DLD1 (cell line): ENCODE data around the gene CFTR.

Source experiments
- in situ Hi-C: cut with HindIII; loops from 2 replicates; pipeline ENCODE4 v1.10.0; 2017; ENCODE audit warnings: low sequenced_read_pairs

Gene CFTR

DNA sequence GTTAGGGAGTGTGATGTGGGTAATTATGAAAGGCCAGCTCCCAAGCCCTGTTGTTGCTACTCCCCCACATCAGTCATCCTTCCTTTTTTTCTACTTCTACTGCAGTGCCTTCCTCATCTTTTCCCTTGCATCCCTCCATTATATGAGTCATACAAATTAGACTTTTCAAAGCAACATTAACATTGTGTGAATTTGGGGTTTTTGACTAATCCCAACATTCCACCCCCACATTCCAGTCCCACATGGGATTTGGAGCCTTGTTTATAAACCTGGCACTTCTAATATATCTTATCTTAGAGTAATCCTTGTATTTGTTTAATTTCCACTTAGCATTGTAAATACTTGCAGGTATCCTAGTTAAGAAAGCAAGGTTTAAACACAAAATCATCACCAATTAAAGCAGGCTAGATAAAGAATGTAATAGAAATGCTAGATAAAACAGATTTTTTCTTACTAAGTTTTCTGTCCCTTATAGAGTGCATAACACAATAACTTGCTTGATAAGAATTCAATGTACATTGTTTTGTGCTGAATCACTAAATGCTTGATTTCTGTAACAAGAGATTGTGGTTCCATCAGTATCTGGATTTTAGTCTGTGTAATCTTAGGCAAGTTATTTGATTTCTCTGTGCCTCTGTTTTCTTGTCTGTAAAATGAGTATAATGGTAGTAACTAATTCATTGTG, 165.8 kb downstream of the CFTR start:
- in situ Hi-C loops = no loop called here

DNA sequence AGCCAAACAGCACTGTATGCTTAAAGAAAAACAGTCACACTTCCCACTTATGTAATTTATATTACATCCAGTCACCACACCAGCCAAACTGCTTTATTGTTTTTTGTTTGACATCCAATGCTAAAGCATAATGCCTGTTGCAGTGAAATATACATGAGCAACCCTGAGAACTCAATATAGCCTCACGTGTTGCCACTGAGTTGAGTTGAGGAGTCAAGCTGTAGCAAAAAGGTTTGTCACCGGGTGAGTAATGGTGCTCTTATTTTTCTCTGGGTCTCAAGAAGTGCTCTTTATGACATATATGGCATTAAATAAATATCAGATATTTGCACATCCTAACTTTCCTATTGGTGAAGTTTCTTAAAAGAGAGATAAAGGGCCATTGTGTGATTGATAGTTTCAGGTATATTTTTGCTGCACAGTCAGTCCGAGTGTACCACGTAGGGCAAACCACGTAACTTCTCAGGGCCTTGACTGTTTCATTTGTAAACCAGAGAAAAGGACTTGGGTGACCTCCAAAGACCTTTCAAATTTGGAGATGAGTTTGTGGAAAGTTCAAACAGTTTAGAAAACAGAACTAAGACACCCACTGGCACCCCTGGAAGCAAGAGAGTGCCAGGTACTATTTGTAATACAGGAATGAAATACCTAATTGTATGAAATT, 168.5 kb downstream of the CFTR start:
- in situ Hi-C loops = no loop called here

DNA sequence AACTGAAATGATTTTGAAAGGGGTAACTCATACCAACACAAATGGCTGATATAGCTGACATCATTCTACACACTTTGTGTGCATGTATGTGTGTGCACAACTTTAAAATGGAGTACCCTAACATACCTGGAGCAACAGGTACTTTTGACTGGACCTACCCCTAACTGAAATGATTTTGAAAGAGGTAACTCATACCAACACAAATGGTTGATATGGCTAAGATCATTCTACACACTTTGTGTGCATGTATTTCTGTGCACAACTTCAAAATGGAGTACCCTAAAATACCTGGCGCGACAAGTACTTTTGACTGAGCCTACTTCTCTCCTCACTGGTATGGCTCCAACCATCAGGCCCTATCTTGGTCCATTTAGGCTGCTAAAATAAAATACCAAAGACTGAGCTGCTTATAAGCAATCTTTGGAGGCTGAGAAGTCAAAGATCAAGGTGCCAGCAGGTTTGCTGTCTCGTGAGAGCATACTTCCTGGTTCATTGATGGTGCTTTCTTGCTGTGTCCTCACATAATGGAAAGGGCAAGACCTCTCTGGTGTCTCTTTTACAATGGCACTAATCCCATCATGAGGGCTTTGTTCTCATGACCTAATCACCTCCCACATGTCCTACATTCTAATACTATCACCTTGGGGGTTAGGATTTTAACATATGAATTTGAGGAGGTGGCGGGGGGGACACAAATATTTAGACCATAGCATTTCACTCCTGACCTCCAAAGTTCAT, 173.3 kb downstream of the CFTR start:
- in situ Hi-C loops = no loop called here

DNA sequence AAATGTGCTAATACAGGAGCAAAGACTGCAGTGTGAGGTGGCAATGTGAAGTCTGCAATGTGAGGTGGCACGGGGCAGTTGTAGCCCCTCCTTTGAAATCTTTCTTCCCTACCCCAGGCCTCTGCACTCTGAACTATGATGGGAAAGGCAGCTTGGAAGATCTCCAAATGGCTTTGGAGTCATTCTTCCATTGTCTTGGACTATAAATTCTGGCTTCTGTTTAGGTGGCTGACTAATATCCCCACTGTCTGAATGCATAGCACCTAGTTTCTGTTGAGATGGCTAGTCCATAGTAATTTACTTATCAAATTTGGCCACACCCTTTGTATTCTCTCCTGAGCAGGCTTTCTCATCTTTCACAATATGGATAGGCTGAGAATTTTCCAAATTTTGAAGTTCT, 175.0 kb downstream of the CFTR start:
- in situ Hi-C loops = no loop called here

DNA sequence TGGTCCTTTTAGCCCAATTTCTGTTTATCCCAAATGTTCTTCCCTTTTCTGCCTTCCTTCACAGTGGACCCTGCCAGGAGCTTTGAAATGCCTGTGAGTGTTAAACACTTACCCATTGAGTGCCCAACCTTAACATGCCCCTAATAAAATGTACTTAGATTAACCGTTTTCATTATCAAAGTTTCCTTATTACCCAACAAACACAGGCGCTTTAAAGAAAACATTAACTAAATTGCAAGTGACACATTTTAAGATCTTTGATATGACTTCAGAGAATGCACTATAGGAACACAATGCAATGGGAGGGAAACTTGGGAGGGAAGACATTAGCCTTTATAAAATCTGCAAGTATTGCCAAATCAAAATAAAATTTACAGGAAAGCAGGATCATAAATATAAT, 177.0 kb downstream of the CFTR start:
- in situ Hi-C loops = no loop called here

DNA sequence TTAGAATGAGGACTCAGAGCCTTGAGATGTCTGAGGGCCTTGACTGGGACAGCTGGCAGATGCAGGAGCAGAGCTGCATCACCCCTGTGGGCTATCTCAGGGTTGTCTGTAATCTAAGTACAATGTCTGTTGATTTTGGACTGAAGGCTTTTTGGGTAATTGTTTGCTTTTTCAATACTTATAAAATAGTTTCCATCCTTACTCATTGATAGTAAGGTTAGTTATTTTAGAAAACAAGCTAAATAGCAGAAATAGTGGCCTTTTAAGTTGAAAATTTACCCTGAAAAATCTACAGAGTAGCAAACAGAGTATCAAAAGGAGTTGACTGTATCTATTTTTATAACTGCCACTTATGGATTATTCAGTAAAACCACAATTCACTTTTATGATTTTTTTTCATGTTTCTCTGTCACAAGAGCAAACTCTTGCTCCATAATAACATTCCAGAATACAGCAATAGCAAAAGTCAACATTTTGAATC, 179.7 kb downstream of the CFTR start:
- in situ Hi-C loops = no loop called here

DNA sequence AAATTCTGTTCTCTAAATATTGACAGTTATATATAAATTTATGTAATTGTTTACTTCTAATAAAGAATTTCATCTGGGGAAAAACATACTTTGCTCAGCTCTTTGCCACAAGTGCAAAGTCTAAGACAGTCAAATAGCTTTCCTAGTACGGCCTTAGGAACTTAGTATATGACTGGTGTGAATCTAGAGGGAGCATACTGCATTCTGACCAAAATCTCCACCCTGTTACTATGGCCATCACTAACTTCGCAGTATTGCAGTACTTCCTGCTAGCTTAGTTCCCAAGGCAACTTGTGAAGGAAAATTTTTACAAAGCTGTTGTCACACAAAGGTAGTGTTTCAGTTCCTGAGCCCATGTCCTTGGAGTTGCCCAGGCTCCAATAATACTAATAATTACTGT, 181.5 kb downstream of the CFTR start:
- in situ Hi-C loops = no loop called here

DNA sequence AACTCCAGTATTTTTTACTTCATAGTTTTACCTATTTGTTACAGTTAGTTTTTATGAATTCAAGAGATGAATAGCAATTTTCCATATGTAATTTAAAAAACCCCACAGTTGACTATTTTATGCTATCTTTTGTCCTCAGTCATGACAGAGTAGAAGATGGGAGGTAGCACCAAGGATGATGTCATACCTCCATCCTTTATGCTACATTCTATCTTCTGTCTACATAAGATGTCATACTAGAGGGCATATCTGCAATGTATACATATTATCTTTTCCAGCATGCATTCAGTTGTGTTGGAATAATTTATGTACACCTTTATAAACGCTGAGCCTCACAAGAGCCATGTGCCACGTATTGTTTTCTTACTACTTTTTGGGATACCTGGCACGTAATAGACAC, 184.2 kb downstream of the CFTR start:
- in situ Hi-C loops = no loop called here

DNA sequence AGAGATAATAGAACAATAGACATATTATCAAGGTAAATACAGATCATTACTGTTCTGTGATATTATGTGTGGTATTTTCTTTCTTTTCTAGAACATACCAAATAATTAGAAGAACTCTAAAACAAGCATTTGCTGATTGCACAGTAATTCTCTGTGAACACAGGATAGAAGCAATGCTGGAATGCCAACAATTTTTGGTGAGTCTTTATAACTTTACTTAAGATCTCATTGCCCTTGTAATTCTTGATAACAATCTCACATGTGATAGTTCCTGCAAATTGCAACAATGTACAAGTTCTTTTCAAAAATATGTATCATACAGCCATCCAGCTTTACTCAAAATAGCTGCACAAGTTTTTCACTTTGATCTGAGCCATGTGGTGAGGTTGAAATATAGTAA, 185.5 kb downstream of the CFTR start:
- in situ Hi-C loops = no loop called here

DNA sequence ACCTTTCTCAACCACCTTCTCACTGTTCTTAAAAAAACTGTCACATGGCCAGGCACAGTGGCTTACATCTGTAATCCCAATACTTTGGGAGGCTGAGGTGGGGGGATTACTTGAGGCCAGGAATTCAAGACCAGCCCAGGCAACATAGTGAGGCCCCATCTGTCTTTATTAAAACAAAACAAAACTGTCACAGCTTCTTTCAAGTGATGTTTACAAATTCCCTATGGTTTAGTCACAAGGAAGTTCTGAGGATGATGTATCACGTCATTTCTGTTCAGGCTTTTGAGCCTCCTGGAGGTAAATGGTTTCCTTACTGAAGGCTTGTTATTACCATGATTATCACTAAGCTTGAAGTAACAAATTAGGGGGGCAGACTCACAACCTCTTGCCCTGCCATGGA, 186.2 kb downstream of the CFTR start:
- in situ Hi-C loops = no loop called here

DNA sequence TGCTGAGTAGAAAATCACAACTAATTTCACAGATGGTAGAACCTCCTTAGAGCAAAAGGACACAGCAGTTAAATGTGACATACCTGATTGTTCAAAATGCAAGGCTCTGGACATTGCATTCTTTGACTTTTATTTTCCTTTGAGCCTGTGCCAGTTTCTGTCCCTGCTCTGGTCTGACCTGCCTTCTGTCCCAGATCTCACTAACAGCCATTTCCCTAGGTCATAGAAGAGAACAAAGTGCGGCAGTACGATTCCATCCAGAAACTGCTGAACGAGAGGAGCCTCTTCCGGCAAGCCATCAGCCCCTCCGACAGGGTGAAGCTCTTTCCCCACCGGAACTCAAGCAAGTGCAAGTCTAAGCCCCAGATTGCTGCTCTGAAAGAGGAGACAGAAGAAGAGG, 186.9 kb downstream of the CFTR start:
- in situ Hi-C loops = no loop called here

DNA sequence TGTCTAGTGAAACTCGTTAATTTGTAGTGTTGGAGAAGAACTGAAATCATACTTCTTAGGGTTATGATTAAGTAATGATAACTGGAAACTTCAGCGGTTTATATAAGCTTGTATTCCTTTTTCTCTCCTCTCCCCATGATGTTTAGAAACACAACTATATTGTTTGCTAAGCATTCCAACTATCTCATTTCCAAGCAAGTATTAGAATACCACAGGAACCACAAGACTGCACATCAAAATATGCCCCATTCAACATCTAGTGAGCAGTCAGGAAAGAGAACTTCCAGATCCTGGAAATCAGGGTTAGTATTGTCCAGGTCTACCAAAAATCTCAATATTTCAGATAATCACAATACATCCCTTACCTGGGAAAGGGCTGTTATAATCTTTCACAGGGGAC, 187.6 kb downstream of the CFTR start:
- in situ Hi-C loops = no loop called here

DNA sequence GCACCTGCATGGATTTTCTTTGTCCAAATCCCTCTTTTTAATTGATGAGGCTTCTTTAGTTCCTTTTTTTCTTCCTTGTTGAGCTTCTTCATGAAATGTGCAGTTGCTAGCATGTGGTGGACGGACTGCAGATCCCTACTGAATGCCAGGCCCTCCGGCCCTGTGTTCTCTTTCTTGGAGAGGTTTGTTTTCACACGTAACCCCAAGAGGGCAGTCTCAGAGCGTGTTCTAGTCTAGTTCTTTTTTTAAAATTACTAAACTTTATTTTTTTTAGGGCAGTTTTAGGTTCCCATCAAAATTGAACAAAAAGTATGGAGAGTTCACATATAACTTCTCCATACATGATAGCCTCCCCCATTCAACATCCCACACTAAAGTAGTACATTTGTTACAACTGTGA, 190.0 kb downstream of the CFTR start:
- in situ Hi-C loops = no loop called here

DNA sequence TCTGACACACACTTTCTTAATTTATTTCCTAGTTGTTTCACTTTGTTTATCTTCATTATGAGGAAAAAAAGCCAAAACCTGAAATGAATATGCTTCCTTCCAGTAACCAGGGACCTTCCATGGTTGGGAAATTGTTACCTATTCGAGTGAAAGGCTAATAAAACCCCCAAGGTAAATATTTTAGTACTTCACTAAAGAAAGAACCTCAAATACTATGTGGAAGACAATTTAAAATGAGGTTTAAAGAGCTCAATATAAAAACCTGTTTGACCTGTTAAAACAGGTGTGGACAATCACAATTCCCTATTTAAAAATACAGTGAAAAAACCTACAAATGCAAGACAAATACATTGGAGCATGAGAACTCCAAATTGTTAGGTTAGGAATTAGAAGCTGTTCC, 192.6 kb downstream of the CFTR start:
- in situ Hi-C loops = no loop called here

DNA sequence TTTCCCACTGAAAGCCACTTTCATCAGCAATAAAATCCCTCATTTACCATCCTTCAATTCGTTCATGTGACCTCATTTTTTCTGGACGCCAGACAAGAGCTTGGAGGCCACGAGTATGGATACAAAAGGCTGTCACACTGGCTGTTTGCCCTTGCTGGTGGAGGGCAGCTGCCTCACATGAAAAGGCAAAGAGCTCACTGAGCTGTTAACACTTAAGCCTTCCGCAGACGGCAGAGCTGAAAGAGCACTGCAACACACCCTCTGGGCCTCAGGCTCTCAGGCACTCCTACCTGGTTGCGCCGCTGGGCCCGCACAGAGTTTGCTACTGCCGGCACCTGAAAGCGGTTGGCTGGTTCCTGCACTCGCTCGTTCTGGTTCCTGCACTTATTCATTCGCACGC, 193.5 kb downstream of the CFTR start:
- in situ Hi-C loops = no loop called here

DNA sequence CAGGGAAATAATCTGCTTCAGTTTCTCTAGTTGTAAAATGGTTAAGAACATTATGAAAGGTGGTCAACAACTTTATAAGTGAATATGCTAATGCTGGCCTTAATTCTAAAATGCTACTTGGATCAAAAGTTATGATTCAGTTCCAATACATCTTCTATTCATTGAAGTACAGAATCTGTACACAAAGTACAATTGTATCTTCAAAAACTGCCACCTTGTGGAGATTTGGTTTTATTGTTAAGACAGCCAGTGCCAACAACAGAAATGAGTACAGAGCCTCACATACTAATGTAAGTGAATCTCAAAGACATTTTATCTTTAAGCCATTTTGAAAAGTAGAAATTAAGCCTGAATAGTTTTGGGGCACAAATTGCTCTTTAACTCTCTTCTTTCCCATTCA, 194.0 kb downstream of the CFTR start:
- in situ Hi-C loops = no loop called here

DNA sequence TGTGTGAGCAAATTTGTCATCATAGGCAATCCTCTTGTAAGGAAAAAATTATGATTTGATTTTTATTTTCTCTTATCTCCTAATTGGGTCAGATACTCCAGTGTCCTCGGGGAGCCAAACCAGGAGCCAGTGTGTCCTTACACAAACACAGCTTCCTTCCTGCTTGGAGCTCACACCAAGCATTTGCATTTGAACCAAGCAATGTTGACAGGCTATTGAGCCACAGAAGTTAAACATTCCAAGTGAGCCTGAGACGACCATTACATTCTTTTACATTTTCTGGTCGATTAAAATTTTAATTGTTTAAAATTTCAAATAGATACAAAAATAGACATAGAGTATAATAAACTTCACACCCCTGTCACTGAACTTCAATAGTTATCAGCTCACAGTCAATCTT, 194.8 kb downstream of the CFTR start:
- in situ Hi-C loops = no loop called here

DNA sequence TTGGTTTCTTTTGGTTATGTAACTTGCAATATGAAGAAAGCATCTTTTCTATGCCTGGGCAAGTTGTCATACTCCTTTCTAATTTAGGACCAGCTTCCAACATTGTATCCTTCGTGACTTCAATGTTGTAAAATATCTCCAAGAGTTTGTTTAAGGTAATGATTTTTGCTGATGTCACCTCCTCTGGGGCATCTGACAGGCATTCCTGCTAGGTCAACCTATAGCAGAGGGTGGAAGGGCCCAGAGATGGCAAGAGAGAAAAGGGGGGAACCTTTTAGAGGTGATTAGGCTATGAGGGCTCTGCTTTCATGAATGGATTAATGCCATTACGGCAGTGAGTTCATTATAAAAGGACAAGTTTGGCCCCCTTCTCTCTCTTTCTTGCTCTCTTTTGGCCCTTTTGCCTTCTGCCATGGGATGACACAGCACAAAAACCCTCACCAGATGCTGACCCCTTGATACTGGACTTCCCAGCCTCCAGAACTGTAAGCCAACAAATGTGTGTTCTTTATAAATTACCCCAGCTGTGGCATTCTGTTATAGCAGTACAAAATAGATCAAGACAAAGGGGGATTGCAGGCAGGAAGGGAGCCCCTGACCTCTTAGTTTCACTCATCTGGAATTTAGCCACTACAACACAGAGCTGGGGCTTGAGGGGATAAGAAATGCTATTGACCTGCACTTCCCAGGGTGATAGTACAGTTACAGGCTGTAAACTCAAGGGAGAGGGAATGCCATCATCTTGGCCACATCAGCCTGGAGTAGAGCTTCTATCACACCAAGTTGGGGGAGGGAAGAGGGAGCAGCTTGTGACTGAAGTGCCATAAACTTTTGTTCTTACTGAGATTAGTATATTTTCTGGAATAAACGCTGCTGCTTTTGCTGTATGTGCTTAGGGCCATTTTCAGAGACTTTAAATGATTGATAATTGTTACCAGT, 195.9 kb downstream of the CFTR start:
- in situ Hi-C loops = no loop called here

DNA sequence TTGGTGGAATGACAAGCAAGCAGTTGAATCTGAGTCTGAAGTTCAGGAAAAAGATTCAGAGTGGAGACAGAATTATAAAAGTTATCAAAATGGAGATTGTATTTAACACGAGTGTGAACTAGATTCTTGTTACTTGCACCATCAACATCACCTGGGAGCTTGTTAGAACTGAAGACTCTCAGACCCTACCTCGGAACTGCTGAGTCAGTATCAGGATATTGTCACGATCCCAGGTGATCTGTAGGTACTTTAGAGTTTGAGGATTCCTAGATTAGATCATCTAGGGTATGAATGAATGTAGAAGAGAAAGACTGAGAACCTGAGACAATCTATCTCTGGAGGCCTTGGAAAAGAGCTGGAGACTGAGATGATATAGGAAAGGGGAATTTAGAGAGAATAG, 199.3 kb downstream of the CFTR start:
- in situ Hi-C loops = no loop called here

DNA sequence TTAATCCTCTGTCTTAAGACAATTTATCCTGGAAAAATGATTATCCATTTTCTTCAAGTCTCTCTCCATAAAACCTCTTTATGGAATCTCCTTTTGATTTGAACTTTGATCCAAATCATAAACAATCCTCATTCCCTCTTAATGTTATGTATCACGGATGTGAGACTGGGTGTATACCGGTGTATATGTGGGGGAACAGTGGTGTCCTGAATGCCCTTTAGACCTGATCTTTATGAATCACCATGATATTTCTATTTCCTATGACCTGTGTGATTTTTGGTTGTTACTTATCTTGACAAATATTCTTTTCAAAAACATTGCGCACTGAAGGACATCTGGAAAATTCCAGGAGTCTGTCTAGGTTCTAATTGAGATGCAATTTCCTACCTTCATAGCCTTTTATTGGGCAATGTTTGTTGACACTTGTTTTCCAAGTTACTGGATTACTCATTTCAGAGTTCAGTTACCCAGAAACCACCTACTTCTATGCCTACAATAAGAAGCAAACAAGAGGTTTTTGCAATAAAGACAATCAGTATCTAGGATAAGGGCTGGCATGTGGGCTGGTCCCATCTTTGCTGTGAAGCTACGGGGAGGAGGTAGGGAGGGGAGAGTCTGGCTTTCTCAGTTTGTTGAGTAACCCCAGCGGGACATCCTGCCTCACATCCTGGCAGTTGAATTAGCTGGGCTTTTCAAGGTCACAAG, 203.0 kb downstream of the CFTR start:
- in situ Hi-C loops = no loop called here
